Activated CD4-positive, alpha-beta memory T cell treated with anti-CD3 and anti-CD28 coated beads, Interleukin-2, amount 10 ng/mL, durations not matched to agents 7 days and 5 days (primary cell): ENCODE results near the gene TOR4A. TPM values are rescaled to one million over a fixed set of nuclear protein-coding genes. Genes with fewer than 3 reads are reported as not detected.

Source experiments
- CTCF ChIA-PET: fragments of 350-600 bp; sonication (Branson Sonifier 250); formaldehyde crosslinking; loops from one replicate; lab custom pipeline; 2021; ENCODE audit warnings: antibody characterized with exemption, inconsistent platforms; lab: Charles Lee
- POLR2A ChIA-PET: fragments of 350-600 bp; sonication (Branson Sonifier 250); formaldehyde crosslinking; loops from one replicate; lab custom pipeline; 2021; ENCODE audit warnings: antibody characterized with exemption; lab: Charles Lee
- DNase-seq: peaks from one replicate; pipeline ENCODE4 v3.0.0-alpha.2; 2020
- H3K27ac Mint-ChIP-seq: one replicate; pipeline ENCODE4 v1.8.0; 2021; ENCODE audit warnings: mild to moderate bottlenecking, mixed read lengths
- H3K27me3 Mint-ChIP-seq: one replicate; pipeline ENCODE4 v1.8.0; 2021; ENCODE audit warnings: mixed read lengths
- H3K36me3 Mint-ChIP-seq: one replicate; pipeline ENCODE4 v1.8.0; 2021; ENCODE audit warnings: low read depth, mixed read lengths
- H3K4me1 Mint-ChIP-seq: one replicate; pipeline ENCODE4 v1.8.0; 2021; ENCODE audit warnings: mixed read lengths
- H3K4me3 Mint-ChIP-seq: one replicate; pipeline ENCODE4 v1.8.0; 2021; ENCODE audit warnings: mild to moderate bottlenecking, mixed read lengths
- H3K9me3 Mint-ChIP-seq: one replicate; pipeline ENCODE4 v1.8.0; 2021; ENCODE audit warnings: mixed read lengths
- total RNA-seq, 2 experiments: library from RNA; stranded (reverse); gene quantifications; one replicate each; pipeline ENCODE4 v1.2.3, GENCODE V29; 2021

Gene TOR4A
- total RNA-seq, 2 experiments from 2014 or later, result 22.4 to 23.2 TPM

GRCh38 chr9:137312852-137313325, 35.4 kb downstream of the TOR4A start:
- no peaks in the 10 kb centered on the region for H3K9me3 Mint-ChIP-seq
- no peaks in the 10 kb centered on the region for H3K4me1 Mint-ChIP-seq
- CTCF ChIA-PET, result no interaction called here
- H3K36me3 Mint-ChIP-seq, result no peaks in the 10 kb centered on the region
- DNase-seq, result no peak
- POLR2A ChIA-PET, result interaction anchor here (1.7 kb wide), 1 partner anchor 11 kb away, joined by 5 read pairs; the partner anchor contains the start of gene NRARP
- no peaks in the 10 kb centered on the region for H3K27me3 Mint-ChIP-seq
- no peak overlapping the region for H3K4me3 Mint-ChIP-seq
- no peak overlapping the region for H3K27ac Mint-ChIP-seq

GRCh38 chr9:137313326-137313936, 35.9 kb downstream of the TOR4A start:
- no peaks in the 10 kb centered on the region for H3K36me3 Mint-ChIP-seq
- H3K27ac Mint-ChIP-seq, result no peak overlapping the region
- H3K27me3 Mint-ChIP-seq, result no peaks in the 10 kb centered on the region
- H3K4me1 Mint-ChIP-seq, result no peaks in the 10 kb centered on the region
- ChIA-PET POLR2A (interaction anchor here (1.7 kb wide), 1 partner anchor 12 kb away, joined by 5 read pairs; the partner anchor contains the start of gene NRARP), CTCF (no interaction called here)
- no peaks in the 10 kb centered on the region for H3K9me3 Mint-ChIP-seq
- no peak overlapping the region for H3K4me3 Mint-ChIP-seq
- DNase-seq, result no peak

GRCh38 chr9:137313956-137314560, 36.5 kb downstream of the TOR4A start:
- ChIA-PET POLR2A (interaction anchor here (1.7 kb wide), 1 partner anchor 12 kb away, joined by 5 read pairs; the partner anchor contains the start of gene NRARP), CTCF (no interaction called here)
- Mint-ChIP-seq H3K4me3 (no peak overlapping the region), H3K27me3 (no peaks in the 10 kb centered on the region), H3K27ac (no peak overlapping the region), H3K4me1 (no peaks in the 10 kb centered on the region), H3K9me3 (no peaks in the 10 kb centered on the region), H3K36me3 (no peaks in the 10 kb centered on the region)
- no peak for DNase-seq

GRCh38 chr9:137314561-137315560, 37.3 kb downstream of the TOR4A start:
- H3K9me3 Mint-ChIP-seq, result no peaks in the 10 kb centered on the region
- ChIA-PET POLR2A (no interaction called here), CTCF (no interaction called here)
- H3K36me3 Mint-ChIP-seq, result no peaks in the 10 kb centered on the region
- no peak overlapping the region for H3K27ac Mint-ChIP-seq
- no peak for DNase-seq
- no peaks in the 10 kb centered on the region for H3K27me3 Mint-ChIP-seq
- no peak overlapping the region for H3K4me3 Mint-ChIP-seq
- H3K4me1 Mint-ChIP-seq, result no peaks in the 10 kb centered on the region

- no peak overlapping the region for H3K27ac Mint-ChIP-seq
- no peak for DNase-seq
- H3K36me3 Mint-ChIP-seq, result no peaks in the 10 kb centered on the region
- no peaks in the 10 kb centered on the region for H3K9me3 Mint-ChIP-seq
- POLR2A ChIA-PET, result no interaction called here
- CTCF ChIA-PET, result no interaction called here
- peaks cover 5% of the 10 kb centered on the region for H3K4me1 Mint-ChIP-seq
- no peak overlapping the region for H3K4me3 Mint-ChIP-seq
- no peaks in the 10 kb centered on the region for H3K27me3 Mint-ChIP-seq
These were observed 38.1 kb downstream of the TOR4A start for GRCh38 chr9:137315581-137316011.

GRCh38 chr9:137316012-137316981, 38.8 kb downstream of the TOR4A start:
- Mint-ChIP-seq H3K36me3 (no peaks in the 10 kb centered on the region), H3K4me1 (peaks cover 7% of the 10 kb centered on the region), H3K9me3 (no peaks in the 10 kb centered on the region), H3K27me3 (no peaks in the 10 kb centered on the region), H3K4me3 (no peak overlapping the region), H3K27ac (no peak overlapping the region)
- ChIA-PET POLR2A (interaction anchor here (0.6 to 1.6 kb wide), 2 partner anchors 9 to 102 kb away, joined by 3 to 4 read pairs; no protein-coding TSS in a partner anchor), CTCF (interaction anchor here (0.6 kb wide), 1 partner anchor 155 kb away, joined by 3 read pairs; no protein-coding TSS in a partner anchor)
- DNase-seq, result no peak

- DNase-seq, result no peak
- ChIA-PET POLR2A (interaction anchor here (1.6 kb wide), 1 partner anchor 8 kb away, joined by 3 read pairs; no protein-coding TSS in a partner anchor), CTCF (no interaction called here)
- H3K27me3 Mint-ChIP-seq, result no peaks in the 10 kb centered on the region
- H3K4me1 Mint-ChIP-seq, result peaks cover 10% of the 10 kb centered on the region
- H3K4me3 Mint-ChIP-seq, result no peak overlapping the region
- no peaks in the 10 kb centered on the region for H3K36me3 Mint-ChIP-seq
- H3K9me3 Mint-ChIP-seq, result no peaks in the 10 kb centered on the region
- H3K27ac Mint-ChIP-seq, result no peak overlapping the region
These were observed 39.6 kb downstream of the TOR4A start for GRCh38 chr9:137317021-137317717.

- no peaks in the 10 kb centered on the region for H3K27me3 Mint-ChIP-seq
- no peak overlapping the region for H3K4me3 Mint-ChIP-seq
- H3K36me3 Mint-ChIP-seq, result no peaks in the 10 kb centered on the region
- no peaks in the 10 kb centered on the region for H3K9me3 Mint-ChIP-seq
- H3K4me1 Mint-ChIP-seq, result peaks cover 10% of the 10 kb centered on the region
- H3K27ac Mint-ChIP-seq, result no peak overlapping the region
- no peak for DNase-seq
- ChIA-PET CTCF (no interaction called here), POLR2A (no interaction called here)
These were observed 40.4 kb downstream of the TOR4A start for GRCh38 chr9:137317718-137318511.

GRCh38 chr9:137318602-137319001, 41.1 kb downstream of the TOR4A start:
- Mint-ChIP-seq H3K27me3 (no peaks in the 10 kb centered on the region), H3K9me3 (no peaks in the 10 kb centered on the region), H3K36me3 (no peaks in the 10 kb centered on the region), H3K4me1 (peaks cover 10% of the 10 kb centered on the region), H3K27ac (no peak overlapping the region), H3K4me3 (no peak overlapping the region)
- ChIA-PET POLR2A (interaction anchor here (2.8 kb wide), 1 partner anchor 78 kb away, joined by 13 read pairs; the partner anchor contains the start of gene TUBB4B), CTCF (no interaction called here)
- DNase-seq, result no peak

GRCh38 chr9:137319011-137319738, 41.6 kb downstream of the TOR4A start:
- no peaks in the 10 kb centered on the region for H3K27me3 Mint-ChIP-seq
- ChIA-PET POLR2A (interaction anchor here (2.8 kb wide), 1 partner anchor 79 kb away, joined by 13 read pairs; the partner anchor contains the start of gene TUBB4B), CTCF (no interaction called here)
- peaks cover 10% of the 10 kb centered on the region for H3K4me1 Mint-ChIP-seq
- H3K9me3 Mint-ChIP-seq, result peaks cover under 1% of the 10 kb centered on the region
- H3K27ac Mint-ChIP-seq, result no peak overlapping the region
- H3K36me3 Mint-ChIP-seq, result no peaks in the 10 kb centered on the region
- no peak for DNase-seq
- H3K4me3 Mint-ChIP-seq, result no peak overlapping the region
